ENCODE data around the gene PTPRN2.

PTPRN2 gene

DNA sequence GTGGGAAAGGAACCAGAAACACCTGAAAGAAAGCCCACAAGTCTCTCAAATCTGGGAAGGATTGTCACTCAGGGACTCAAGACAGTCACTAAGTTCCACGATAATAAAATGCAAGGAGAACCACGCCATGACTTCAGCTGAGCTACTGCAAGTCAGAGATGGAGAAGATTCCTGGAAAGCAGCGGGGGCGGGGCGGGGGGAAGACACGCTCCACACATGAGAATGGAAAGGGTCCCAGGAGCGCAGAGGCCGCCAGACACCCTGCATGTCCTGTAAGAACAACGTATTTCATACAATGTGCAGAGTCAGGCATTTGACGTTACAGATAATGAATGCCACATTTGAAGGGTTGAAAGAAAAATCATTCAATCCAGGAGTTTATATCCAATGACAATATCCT lies 448.1 kb downstream of the PTPRN2 start:
- H3K27ac ChIP-seq (ENCODE audit: low read depth, low read length): no peak overlapping the region
- no peaks in the 10 kb centered on the region for H3K27me3 ChIP-seq (ENCODE audit: control insufficient read depth, insufficient read depth, low read length)
- no peak overlapping the region for H3K4me3 ChIP-seq (ENCODE audit: low read length)
- no peaks in the 10 kb centered on the region for H3K4me1 ChIP-seq (ENCODE audit: control insufficient read depth, insufficient read depth, low read length)
- no peak overlapping the region for H3K9ac ChIP-seq (ENCODE audit: low read length)
- H3K36me3 ChIP-seq (ENCODE audit: control insufficient read depth, insufficient read depth, low read length): no peaks in the 10 kb centered on the region

DNA sequence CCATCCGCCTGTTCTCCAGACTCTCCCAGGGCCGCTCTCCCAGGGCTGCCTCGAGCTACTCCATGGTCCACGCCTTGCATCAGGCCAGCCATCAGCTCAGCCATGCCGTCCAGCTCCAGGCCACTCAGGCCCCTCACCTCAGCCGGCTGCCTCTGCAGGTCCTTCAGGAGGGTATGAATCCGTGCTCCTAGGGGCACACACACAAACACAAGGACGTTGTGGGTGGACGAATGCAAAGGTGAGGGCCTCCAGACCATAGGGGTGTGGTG lies 449.4 kb downstream of the PTPRN2 start:
- Histone ChIP-seq H3K9ac (ENCODE audit: low read length) (no peak overlapping the region), H3K4me1 (ENCODE audit: control insufficient read depth, insufficient read depth, low read length) (no peaks in the 10 kb centered on the region), H3K27ac (ENCODE audit: low read depth, low read length) (no peak overlapping the region), H3K27me3 (ENCODE audit: control insufficient read depth, insufficient read depth, low read length) (no peaks in the 10 kb centered on the region), H3K4me3 (ENCODE audit: low read length) (no peak overlapping the region), H3K36me3 (ENCODE audit: control insufficient read depth, insufficient read depth, low read length) (no peaks in the 10 kb centered on the region)

DNA sequence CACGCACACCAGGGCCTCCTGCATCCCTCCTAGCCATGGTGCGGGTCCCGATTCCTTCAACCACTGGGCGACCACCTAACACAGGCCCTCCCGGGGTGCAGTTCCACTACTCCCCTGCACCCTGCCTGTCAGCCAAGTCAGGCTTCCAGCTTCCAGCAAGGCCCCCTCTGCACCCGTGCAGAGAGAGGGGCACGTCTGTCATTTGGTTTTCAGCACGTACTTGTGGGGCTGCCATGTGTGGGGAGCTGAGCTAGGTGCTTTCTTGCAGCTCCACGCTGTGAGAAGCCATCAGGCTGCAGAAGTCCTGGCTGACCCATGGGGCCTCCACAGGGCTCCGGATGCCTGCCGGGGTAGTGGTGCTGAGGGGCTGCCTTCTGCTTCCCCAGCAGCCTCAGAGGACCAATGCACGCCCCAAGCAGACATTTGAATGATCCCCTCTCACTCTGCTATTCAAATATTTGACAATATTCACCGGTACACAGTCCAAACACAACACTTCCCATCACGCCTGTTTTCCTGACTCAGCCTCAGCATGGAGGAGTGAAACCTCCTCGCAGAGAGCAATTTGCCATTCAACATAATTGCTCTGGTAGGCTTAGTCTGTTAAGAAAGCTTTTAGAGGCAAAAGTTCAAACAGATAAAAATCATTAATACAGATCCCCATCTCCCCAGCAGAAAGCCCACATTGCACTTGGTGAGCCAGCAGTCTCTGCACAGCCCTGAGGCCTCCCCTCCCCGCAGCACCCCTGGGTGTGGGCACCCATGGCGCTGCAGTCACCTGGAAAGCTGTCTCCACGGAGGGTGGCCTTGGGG lies 449.9 kb downstream of the PTPRN2 start:
- H3K4me1 ChIP-seq (ENCODE audit: control insufficient read depth, insufficient read depth, low read length): no peaks in the 10 kb centered on the region
- H3K36me3 ChIP-seq (ENCODE audit: control insufficient read depth, insufficient read depth, low read length): no peaks in the 10 kb centered on the region
- H3K27ac ChIP-seq (ENCODE audit: low read depth, low read length): no peak overlapping the region
- no peaks in the 10 kb centered on the region for H3K27me3 ChIP-seq (ENCODE audit: control insufficient read depth, insufficient read depth, low read length)
- H3K9ac ChIP-seq (ENCODE audit: low read length): no peak overlapping the region
- no peak overlapping the region for H3K4me3 ChIP-seq (ENCODE audit: low read length)

DNA sequence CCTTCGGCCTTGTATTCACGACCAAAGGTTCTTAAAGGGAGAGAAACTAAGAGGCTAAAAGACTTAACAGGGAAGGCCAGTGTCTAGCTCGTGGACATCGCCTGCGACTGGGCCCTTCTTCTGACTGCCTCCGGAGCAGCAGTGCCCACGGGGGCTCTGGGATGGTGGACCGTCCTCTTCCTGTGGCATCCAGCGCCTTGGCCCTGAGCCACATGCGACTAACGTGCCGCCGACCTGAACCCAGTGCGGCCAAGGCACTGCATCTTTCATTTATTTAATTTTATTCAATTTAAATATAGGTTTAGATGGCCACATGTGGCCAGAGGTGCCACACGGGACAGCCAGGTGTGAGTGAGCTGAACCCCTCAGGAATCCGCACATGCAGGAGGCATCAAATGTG lies 451.7 kb downstream of the PTPRN2 start:
- H3K27me3 ChIP-seq (ENCODE audit: control insufficient read depth, insufficient read depth, low read length): no peaks in the 10 kb centered on the region
- no peak overlapping the region for H3K4me3 ChIP-seq (ENCODE audit: low read length)
- H3K9ac ChIP-seq (ENCODE audit: low read length): no peak overlapping the region
- no peaks in the 10 kb centered on the region for H3K4me1 ChIP-seq (ENCODE audit: control insufficient read depth, insufficient read depth, low read length)
- H3K36me3 ChIP-seq (ENCODE audit: control insufficient read depth, insufficient read depth, low read length): no peaks in the 10 kb centered on the region
- H3K27ac ChIP-seq (ENCODE audit: low read depth, low read length): no peak overlapping the region

DNA sequence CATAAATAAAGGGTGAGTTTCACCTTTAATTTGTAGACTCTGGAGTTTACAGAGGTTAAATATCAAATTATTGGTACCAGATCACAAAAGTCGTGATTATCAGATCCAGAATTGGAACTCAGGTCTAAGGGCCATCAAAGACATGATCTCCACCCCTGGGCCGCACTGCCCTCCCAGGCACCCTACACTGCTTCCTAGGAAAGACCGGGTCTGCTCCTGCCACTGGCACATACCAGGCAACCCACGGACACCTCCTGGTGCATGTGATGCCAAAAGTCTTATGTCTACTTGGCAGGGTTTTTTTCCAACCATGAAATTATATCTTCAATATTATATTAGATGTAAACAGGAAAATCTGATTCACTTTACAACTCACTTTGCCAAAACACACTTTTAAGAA lies 452.8 kb downstream of the PTPRN2 start:
- no peaks in the 10 kb centered on the region for H3K4me1 ChIP-seq (ENCODE audit: control insufficient read depth, insufficient read depth, low read length)
- no peak overlapping the region for H3K27ac ChIP-seq (ENCODE audit: low read depth, low read length)
- H3K9ac ChIP-seq (ENCODE audit: low read length): no peak overlapping the region
- no peaks in the 10 kb centered on the region for H3K27me3 ChIP-seq (ENCODE audit: control insufficient read depth, insufficient read depth, low read length)
- H3K4me3 ChIP-seq (ENCODE audit: low read length): no peak overlapping the region
- no peaks in the 10 kb centered on the region for H3K36me3 ChIP-seq (ENCODE audit: control insufficient read depth, insufficient read depth, low read length)

DNA sequence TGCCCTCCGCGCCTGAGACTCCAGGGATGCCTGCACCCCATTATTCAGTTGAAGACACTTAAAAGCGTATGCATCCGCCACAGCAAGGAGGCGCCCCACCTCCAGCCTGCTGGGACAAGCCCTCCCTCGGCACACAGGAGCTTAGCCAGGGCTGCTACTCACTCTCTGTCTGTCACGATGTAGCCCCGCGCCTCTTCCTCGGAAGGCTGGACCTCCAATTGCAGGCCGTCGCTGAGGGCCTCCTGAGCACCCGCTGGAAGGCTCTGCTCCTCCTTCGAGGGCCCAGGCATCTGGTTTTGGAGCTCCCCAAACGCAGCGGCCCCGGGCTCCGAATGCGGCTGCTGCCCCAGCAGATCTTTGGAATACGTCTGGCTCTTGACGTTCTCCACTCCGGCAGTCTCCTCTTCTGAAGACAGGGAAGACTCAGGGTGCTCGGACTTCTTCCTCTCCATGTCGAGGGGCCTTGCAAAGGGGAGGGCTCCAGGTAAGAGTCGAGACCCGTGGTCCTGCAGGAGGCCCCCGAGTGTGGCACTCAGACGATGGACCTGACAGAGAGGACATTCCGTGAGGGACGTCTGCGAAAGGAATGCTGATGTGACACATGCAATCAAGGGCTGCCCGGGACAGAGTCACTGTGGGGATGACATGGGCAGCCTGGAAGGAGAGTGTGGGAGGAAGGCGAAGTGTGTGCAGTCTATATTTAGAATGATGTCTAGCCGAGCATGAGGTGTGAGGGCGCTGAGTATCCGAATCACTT lies 453.9 kb downstream of the PTPRN2 start:
- H3K4me3 ChIP-seq (ENCODE audit: low read length): no peak overlapping the region
- no peaks in the 10 kb centered on the region for H3K27me3 ChIP-seq (ENCODE audit: control insufficient read depth, insufficient read depth, low read length)
- no peaks in the 10 kb centered on the region for H3K4me1 ChIP-seq (ENCODE audit: control insufficient read depth, insufficient read depth, low read length)
- H3K9ac ChIP-seq (ENCODE audit: low read length): no peak overlapping the region
- no peaks in the 10 kb centered on the region for H3K36me3 ChIP-seq (ENCODE audit: control insufficient read depth, insufficient read depth, low read length)
- no peak overlapping the region for H3K27ac ChIP-seq (ENCODE audit: low read depth, low read length)

DNA sequence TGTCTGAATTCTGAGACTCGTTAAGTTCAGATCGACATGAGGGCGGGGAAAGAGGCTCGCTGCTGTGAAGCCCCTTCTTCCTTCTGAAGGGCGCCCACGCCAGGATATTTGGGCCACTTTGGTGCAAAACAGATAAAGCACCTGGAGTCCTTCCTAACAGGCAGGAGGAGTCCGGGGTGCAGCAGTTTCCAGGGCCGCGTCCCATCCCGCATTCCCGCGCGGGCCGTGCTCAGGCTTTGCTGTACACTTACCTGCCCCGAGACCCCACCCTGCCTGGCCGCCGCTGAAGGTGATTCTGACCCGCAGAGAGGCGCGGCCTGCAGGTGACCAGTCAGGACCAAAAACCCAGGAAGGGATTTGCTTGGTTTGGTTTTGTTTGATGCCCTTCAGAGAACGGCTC lies 454.6 kb downstream of the PTPRN2 start:
- H3K27me3 ChIP-seq (ENCODE audit: control insufficient read depth, insufficient read depth, low read length): no peaks in the 10 kb centered on the region
- no peak overlapping the region for H3K27ac ChIP-seq (ENCODE audit: low read depth, low read length)
- no peaks in the 10 kb centered on the region for H3K36me3 ChIP-seq (ENCODE audit: control insufficient read depth, insufficient read depth, low read length)
- no peak overlapping the region for H3K9ac ChIP-seq (ENCODE audit: low read length)
- H3K4me3 ChIP-seq (ENCODE audit: low read length): no peak overlapping the region
- H3K4me1 ChIP-seq (ENCODE audit: control insufficient read depth, insufficient read depth, low read length): no peaks in the 10 kb centered on the region

DNA sequence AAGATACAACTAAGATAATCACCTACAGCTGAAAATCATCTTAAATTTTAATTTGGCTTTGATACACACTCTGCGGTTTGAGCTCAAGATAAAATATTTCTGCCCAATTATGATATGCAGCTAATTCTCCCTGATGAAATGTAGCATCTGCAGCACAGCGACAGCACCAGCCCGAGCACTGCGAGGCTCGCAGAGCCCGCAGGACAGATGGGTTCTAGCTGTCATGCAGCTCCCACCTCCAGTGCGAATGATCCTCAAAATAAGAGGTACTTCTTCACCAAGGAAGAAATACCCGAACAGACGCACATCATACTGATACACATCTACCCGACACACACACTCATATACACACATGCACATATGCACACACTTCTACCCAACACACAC lies 457.6 kb downstream of the PTPRN2 start:
- no peak overlapping the region for H3K9ac ChIP-seq (ENCODE audit: low read length)
- H3K4me3 ChIP-seq (ENCODE audit: low read length): no peak overlapping the region
- no peaks in the 10 kb centered on the region for H3K4me1 ChIP-seq (ENCODE audit: control insufficient read depth, insufficient read depth, low read length)
- no peaks in the 10 kb centered on the region for H3K27me3 ChIP-seq (ENCODE audit: control insufficient read depth, insufficient read depth, low read length)
- no peaks in the 10 kb centered on the region for H3K36me3 ChIP-seq (ENCODE audit: control insufficient read depth, insufficient read depth, low read length)
- H3K27ac ChIP-seq (ENCODE audit: low read depth, low read length): no peak overlapping the region

DNA sequence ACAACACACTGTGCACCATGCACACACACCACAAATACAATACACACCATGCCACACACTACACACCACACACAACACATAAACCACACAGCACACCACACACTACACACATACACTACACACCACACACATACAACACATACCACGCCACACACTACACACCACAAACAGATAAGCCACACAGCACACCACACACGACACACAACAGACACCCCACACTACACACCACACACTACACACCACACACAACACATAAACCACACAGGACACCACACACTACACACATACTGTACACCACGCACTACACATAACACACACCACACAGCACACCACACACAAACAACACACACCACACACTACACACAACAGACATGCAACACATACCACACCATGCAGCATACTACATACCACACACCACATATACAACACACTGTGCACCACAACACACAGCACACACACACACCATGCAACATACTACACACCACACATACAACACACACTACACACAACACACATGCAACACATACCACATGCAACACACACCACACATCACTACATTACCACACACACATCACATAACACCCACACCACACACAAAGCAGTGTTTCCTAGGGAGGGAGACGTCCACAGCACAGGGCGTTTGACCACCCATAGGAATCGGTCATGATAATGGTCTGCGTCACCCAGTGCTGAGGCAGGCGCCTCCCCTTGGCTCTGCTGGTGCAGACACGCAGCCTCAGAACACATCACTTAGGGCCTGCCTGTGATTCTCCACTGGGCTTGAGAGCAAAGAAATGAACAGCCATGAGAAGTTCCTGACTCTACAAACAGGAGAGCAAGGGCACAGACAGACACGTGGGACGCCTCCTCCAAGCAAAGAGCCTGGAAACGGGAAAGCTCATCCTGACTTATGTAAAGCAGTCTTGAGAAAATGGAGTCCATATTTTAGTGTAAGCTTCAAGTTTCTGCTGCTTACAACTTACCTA lies 458.3 kb downstream of the PTPRN2 start:
- no peak overlapping the region for H3K27ac ChIP-seq (ENCODE audit: low read depth, low read length)
- no peaks in the 10 kb centered on the region for H3K36me3 ChIP-seq (ENCODE audit: control insufficient read depth, insufficient read depth, low read length)
- H3K27me3 ChIP-seq (ENCODE audit: control insufficient read depth, insufficient read depth, low read length): no peaks in the 10 kb centered on the region
- H3K4me3 ChIP-seq (ENCODE audit: low read length): no peak overlapping the region
- no peaks in the 10 kb centered on the region for H3K4me1 ChIP-seq (ENCODE audit: control insufficient read depth, insufficient read depth, low read length)
- no peak overlapping the region for H3K9ac ChIP-seq (ENCODE audit: low read length)

DNA sequence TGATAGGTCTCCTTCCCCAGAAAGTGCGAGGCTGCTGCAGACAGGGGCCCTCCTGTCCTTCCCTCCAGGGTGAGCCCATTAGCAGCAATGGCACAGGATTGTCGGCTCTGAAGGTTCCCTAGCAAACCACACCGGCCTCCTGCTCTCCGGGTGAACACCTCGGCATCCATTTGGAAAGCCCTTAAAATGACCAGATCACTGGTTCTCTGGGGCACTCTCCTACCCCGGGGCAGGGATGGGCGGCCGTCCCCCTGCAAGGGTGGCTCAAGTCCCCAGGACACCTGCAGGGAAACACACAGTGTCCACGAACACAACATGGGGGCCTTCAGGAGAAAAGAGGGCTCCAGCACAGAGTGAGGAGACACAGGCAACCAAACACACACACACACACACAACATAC lies 459.1 kb downstream of the PTPRN2 start:
- H3K4me1 ChIP-seq (ENCODE audit: control insufficient read depth, insufficient read depth, low read length): no peaks in the 10 kb centered on the region
- no peaks in the 10 kb centered on the region for H3K36me3 ChIP-seq (ENCODE audit: control insufficient read depth, insufficient read depth, low read length)
- H3K4me3 ChIP-seq (ENCODE audit: low read length): no peak overlapping the region
- H3K9ac ChIP-seq (ENCODE audit: low read length): no peak overlapping the region
- H3K27me3 ChIP-seq (ENCODE audit: control insufficient read depth, insufficient read depth, low read length): no peaks in the 10 kb centered on the region
- H3K27ac ChIP-seq (ENCODE audit: low read depth, low read length): no peak overlapping the region

DNA sequence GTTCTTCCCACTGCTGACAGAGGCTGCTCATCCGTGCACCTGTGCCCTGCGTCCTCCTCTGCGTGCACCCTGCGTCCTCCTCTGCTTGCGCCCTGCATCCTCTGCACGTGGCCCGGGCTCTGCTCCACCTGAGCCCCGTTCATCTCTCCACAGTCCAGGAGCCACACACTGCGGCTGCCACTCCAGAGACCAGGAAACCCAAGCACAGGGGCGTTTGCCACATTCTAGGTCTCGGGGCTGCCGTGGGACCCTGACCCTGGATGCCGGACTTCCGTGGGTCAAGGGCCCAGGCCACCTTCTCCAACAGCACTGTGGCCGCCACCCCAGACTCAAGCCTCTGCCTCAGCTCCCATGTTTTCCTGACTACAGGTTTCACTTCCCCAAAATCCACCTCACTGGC lies 460.4 kb downstream of the PTPRN2 start:
- no peaks in the 10 kb centered on the region for H3K4me1 ChIP-seq (ENCODE audit: control insufficient read depth, insufficient read depth, low read length)
- H3K36me3 ChIP-seq (ENCODE audit: control insufficient read depth, insufficient read depth, low read length): no peaks in the 10 kb centered on the region
- H3K27me3 ChIP-seq (ENCODE audit: control insufficient read depth, insufficient read depth, low read length): no peaks in the 10 kb centered on the region
- no peak overlapping the region for H3K4me3 ChIP-seq (ENCODE audit: low read length)
- no peak overlapping the region for H3K27ac ChIP-seq (ENCODE audit: low read depth, low read length)
- H3K9ac ChIP-seq (ENCODE audit: low read length): no peak overlapping the region

DNA sequence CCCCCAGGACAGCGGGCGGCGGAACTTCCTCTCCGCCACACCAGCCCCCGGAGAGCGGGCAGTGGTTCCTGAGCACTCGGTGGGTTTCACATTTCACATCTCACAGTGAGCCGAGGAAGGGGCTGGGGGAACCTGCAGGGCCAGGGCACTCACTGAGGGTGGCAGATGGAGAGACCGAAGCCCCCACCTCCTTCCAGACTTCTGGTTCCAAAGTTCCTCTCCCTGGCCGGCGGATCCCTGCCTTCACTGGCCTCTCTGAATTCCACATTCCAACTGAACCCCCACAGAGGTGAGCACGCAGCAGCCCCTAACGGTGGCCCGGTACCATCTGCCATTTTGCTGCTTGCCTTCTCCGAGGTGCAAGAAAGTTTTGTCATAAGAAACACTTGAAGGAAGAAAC lies 461.0 kb downstream of the PTPRN2 start:
- H3K4me1 ChIP-seq (ENCODE audit: control insufficient read depth, insufficient read depth, low read length): no peaks in the 10 kb centered on the region
- H3K9ac ChIP-seq (ENCODE audit: low read length): no peak overlapping the region
- no peak overlapping the region for H3K27ac ChIP-seq (ENCODE audit: low read depth, low read length)
- no peaks in the 10 kb centered on the region for H3K36me3 ChIP-seq (ENCODE audit: control insufficient read depth, insufficient read depth, low read length)
- H3K4me3 ChIP-seq (ENCODE audit: low read length): no peak overlapping the region
- H3K27me3 ChIP-seq (ENCODE audit: control insufficient read depth, insufficient read depth, low read length): no peaks in the 10 kb centered on the region
